ENCODE results near the gene ARFGAP3. TPM values are rescaled to one million over a fixed set of nuclear protein-coding genes. Genes with fewer than 3 reads are reported as not detected.

ARFGAP3 gene
- polyA plus RNA-seq, 2 of the 4 experiments (the other 2 are of a cell fraction), result 19.1 to 39.0 TPM

Small RNAs within 50 kb of the gene (small RNA-seq; reads per million reads assigned to genes)
- 0 reads per million in 6 experiments for gene RF00019

Other genes with a start within 250 kb of the ARFGAP3 start
- 31.8 and 42.0 TPM in 2 replicates for gene POLDIP3, start 242.4 kb downstream of the ARFGAP3 start, polyA plus RNA-seq (2011; rRNA removed)
- 29.8 to 31.5 TPM (median 31.0 TPM) in 3 replicates for gene POLDIP3, start 242.4 kb downstream of the ARFGAP3 start, polyA plus RNA-seq (2017; fragmentation: RNase III; extraction: RNeasy Plus Mini Kit Qiagen cat#74134 plus additional on column Dnase treatment)
- gene ATP5MGL, start 216.7 kb downstream of the ARFGAP3 start, polyA plus RNA-seq (2011; rRNA removed), result not detected in 2 replicates
- gene ATP5MGL, start 216.7 kb downstream of the ARFGAP3 start, polyA plus RNA-seq (2017; fragmentation: RNase III; extraction: RNeasy Plus Mini Kit Qiagen cat#74134 plus additional on column Dnase treatment), result not detected in 3 replicates
- 30.8 and 39.4 TPM in 2 replicates for gene CYB5R3, start 207.9 kb downstream of the ARFGAP3 start, polyA plus RNA-seq (2011; rRNA removed)
- 47.6 to 54.0 TPM (median 51.8 TPM) in 3 replicates for gene CYB5R3, start 207.9 kb downstream of the ARFGAP3 start, polyA plus RNA-seq (2017; fragmentation: RNase III; extraction: RNeasy Plus Mini Kit Qiagen cat#74134 plus additional on column Dnase treatment)
- 5.0 and 5.1 TPM in 2 replicates for gene A4GALT, start 136.4 kb downstream of the ARFGAP3 start, polyA plus RNA-seq (2011; rRNA removed)
- 6.0 to 9.2 TPM (median 7.8 TPM) in 3 replicates for gene A4GALT, start 136.4 kb downstream of the ARFGAP3 start, polyA plus RNA-seq (2017; fragmentation: RNase III; extraction: RNeasy Plus Mini Kit Qiagen cat#74134 plus additional on column Dnase treatment)
- 76.5 and 94.0 TPM in 2 replicates for gene PACSIN2, start 157.9 kb upstream of the ARFGAP3 start, polyA plus RNA-seq (2011; rRNA removed)
- 60.2 to 63.4 TPM (median 60.3 TPM) in 3 replicates for gene PACSIN2, start 157.9 kb upstream of the ARFGAP3 start, polyA plus RNA-seq (2017; fragmentation: RNase III; extraction: RNeasy Plus Mini Kit Qiagen cat#74134 plus additional on column Dnase treatment)
- 5.0 and 5.8 TPM in 2 replicates for gene TTLL1, start 232.1 kb upstream of the ARFGAP3 start, polyA plus RNA-seq (2011; rRNA removed)
- gene TTLL1, start 232.1 kb upstream of the ARFGAP3 start, polyA plus RNA-seq (2017; fragmentation: RNase III; extraction: RNeasy Plus Mini Kit Qiagen cat#74134 plus additional on column Dnase treatment), result 1.9 to 2.8 TPM (median 2.3 TPM) in 3 replicates